CD4-positive, CD25-positive, alpha-beta regulatory T cell (primary cell): Measurements from ENCODE around the gene KCNQ1. TPM values are rescaled to one million over a fixed set of nuclear protein-coding genes. Genes with fewer than 3 reads are reported as not detected.

ENCODE experiments used
- ATAC-seq, 2 donors: fragments of 150-1000 bp; cut with Tn5 transposase; one replicate each; pipeline ENCODE4 v1.10.0; 2021; ENCODE audit warnings: low read depth in 2 of 2, moderate number of reproducible peaks in 2 of 2, moderate library complexity in 1 of 2
- DNase-seq, 3 donors: peaks; one replicate each; pipeline versions ENCODE4 v3.0.0 to v3.0.0-alpha.2; 2012 to 2022; ENCODE audit warnings: mixed read lengths in 1 of 3
- H3K27ac ChIP-seq: one replicate; pipeline ENCODE4 v1.7.0; 2013; ENCODE audit warnings: mild to moderate bottlenecking, low read length; ENCODE audit not compliant: insufficient read depth, poor library complexity, severe bottlenecking
- H3K27me3 ChIP-seq: one replicate; pipeline ENCODE4 v1.7.0; 2013; ENCODE audit warnings: low read length; ENCODE audit not compliant: control insufficient read depth, insufficient read depth
- H3K36me3 ChIP-seq: one replicate; pipeline ENCODE4 v1.7.0; 2013; ENCODE audit warnings: mild to moderate bottlenecking, low read length, moderate library complexity; ENCODE audit not compliant: control insufficient read depth, insufficient read depth
- H3K4me1 ChIP-seq: 2 replicates; pipeline ENCODE4 v1.7.0; 2013; ENCODE audit warnings: mild to moderate bottlenecking, low read length; ENCODE audit not compliant: insufficient read depth, control insufficient read depth, poor library complexity, severe bottlenecking
- H3K4me3 ChIP-seq: one replicate; pipeline ENCODE4 v1.7.0; 2013; ENCODE audit warnings: low read depth, mild to moderate bottlenecking, low read length, moderate library complexity
- H3K9me3 ChIP-seq, 2 experiments: 1 replicate in 1 of 2; 2 replicates in 1 of 2; pipeline ENCODE4 v1.7.0; 2013; ENCODE audit warnings: low read length in 2 of 2, mild to moderate bottlenecking in 1 of 2, moderate library complexity in 1 of 2; ENCODE audit not compliant: control insufficient read depth in 2 of 2
- H3K27ac Mint-ChIP-seq, 3 donors: one replicate each; pipeline ENCODE4 v1.8.0; 2020 to 2022; ENCODE audit warnings: mild to moderate bottlenecking in 3 of 3, mixed read lengths in 3 of 3, moderate library complexity in 2 of 3
- H3K27me3 Mint-ChIP-seq: one replicate; pipeline ENCODE4 v1.8.0; 2022; ENCODE audit warnings: mild to moderate bottlenecking, mixed read lengths
- H3K36me3 Mint-ChIP-seq: one replicate; pipeline ENCODE4 v1.8.0; 2020; ENCODE audit warnings: mixed read lengths
- H3K4me1 Mint-ChIP-seq, 4 donors: one replicate each; pipeline ENCODE4 v1.8.0; 2020 to 2022; ENCODE audit warnings: mixed read lengths in 4 of 4, mild to moderate bottlenecking in 1 of 4
- H3K4me3 Mint-ChIP-seq, 4 donors: one replicate each; pipeline ENCODE4 v1.8.0; 2020 to 2022; ENCODE audit warnings: mild to moderate bottlenecking in 4 of 4, mixed read lengths in 4 of 4, moderate library complexity in 3 of 4
- H3K9me3 Mint-ChIP-seq, 7 donors: one replicate each; pipeline ENCODE4 v1.8.0; 2020 to 2022; ENCODE audit warnings: mixed read lengths in 7 of 7, mild to moderate bottlenecking in 3 of 7, moderate library complexity in 2 of 7
- polyA plus RNA-seq, 4 donors: library from polyadenylated mRNA; unstranded; fragments of 300-500 nt; fragmentation: Illumina TruSeq; gene quantifications; one replicate each; pipeline ENCODE4 v1.2.3, GENCODE V29; 2021
- total RNA-seq: library from RNA; stranded (reverse); gene quantifications from one replicate; pipeline ENCODE4 v1.2.3, GENCODE V29; 2022

Gene KCNQ1
- total and polyA plus RNA-seq, 5 donors from 2014 or later, result 5.5 to 13.4 (median 6.8) TPM

DNA sequence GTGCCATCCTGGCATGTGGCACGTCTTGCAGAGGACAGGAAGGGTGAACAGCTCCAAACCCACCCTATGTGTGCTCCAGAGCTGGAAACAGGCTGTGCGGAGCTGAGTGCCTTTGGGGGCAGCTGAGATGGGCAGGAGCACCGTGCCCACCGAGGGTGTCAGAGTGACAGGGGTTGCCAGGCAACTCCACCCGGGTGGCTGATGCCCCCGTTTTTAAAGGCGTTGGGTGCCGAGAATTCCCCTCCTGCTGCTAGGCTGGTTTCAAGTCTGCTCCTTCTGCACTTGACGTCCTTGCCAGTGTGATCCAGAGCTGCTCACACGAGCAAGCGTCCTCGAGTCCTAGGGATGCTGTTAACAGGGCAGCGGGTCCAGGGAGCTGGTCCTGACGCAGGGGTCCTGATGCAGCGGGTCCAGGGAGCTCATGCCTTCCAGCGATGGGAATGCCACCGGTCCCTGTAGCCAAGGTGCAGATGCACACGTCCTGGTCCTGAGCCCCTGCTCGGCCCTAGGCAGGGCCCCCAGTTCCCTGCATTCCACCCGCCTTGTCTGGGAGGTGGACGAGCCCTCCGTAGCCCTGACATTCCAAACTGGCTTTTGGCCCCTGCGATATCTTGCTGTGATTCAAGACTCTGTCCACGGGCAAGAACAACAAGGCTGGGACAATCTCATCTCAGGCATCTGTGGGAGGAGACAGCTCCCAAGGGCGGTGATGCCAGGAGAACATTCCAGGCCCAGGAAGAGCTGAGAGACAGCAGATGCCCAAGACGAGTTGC lies 4.9 kb downstream of the KCNQ1 start:
- Histone ChIP-seq H3K9me3 (no peaks in the 10 kb centered on the region), H3K27ac (no peak overlapping the region), H3K27me3 (no peaks in the 10 kb centered on the region), H3K4me1 (peaks cover 32% of the 10 kb centered on the region), H3K36me3 (no peaks in the 10 kb centered on the region), H3K4me3 (no peak overlapping the region)
- no peak overlapping the region for H3K4me3 Mint-ChIP-seq
- H3K27ac Mint-ChIP-seq, result no peak overlapping the region
- H3K27me3 Mint-ChIP-seq, result no peaks in the 10 kb centered on the region
- peaks cover 0 to 33% (median 11%) of the 10 kb centered on the region in 4 donors for H3K4me1 Mint-ChIP-seq
- no peak for DNase-seq
- H3K9me3 Mint-ChIP-seq, result no peaks in the 10 kb centered on the region
- H3K36me3 Mint-ChIP-seq, result peaks cover 7% of the 10 kb centered on the region
- ATAC-seq, result no peak

DNA sequence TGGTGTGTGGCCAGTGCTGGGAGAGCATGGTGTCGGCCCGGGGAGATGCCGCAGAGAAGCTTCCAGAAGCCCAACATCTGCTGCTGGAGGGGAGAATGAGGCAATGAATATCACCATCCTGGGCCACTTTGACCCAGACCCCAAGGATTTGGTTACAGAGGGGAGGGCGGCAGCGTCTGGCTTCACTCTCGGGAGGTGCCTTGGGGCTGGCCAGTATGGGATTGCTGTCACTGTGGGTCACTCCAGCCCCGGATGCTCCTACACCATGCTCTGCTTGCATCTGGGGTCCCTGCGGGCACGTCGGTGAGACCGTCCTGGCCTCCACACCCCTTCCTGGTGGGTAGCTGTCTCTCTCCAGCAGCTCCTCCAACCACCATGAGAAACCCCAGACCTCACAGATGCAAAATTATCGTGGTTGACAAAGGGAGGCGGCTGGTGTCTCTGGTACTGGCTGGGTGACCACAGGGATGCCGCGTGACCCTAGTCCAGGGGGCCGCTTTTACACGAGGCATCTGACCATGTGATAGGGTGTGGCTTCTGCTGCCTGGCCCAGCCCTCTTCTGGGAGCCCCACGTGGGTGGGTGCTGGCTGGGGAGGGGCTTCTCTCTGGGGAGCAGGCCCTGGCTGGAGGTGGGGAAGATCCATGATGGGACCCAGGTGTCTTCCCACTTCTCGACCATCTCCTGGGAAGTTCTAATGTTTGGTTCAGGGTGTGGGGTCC lies 5.7 kb downstream of the KCNQ1 start:
- H3K27ac Mint-ChIP-seq, result no peak overlapping the region
- no peak for ATAC-seq
- no peak for DNase-seq

GRCh38 chr11:2451336-2451735 lies 6.5 kb downstream of the KCNQ1 start:
- Mint-ChIP-seq H3K9me3 (no peaks in the 10 kb centered on the region), H3K27me3 (no peaks in the 10 kb centered on the region), H3K4me3 (no peak overlapping the region), H3K36me3 (peaks cover 11% of the 10 kb centered on the region), H3K4me1 (peaks cover 0 to 24% (median 13%) of the 10 kb centered on the region in 4 donors), H3K27ac (no peak overlapping the region)
- DNase-seq, result no peak
- no peaks in the 10 kb centered on the region for H3K36me3 ChIP-seq
- ATAC-seq, result no peak
- peaks cover 23% of the 10 kb centered on the region for H3K4me1 ChIP-seq
- no peak overlapping the region for H3K27ac ChIP-seq
- H3K9me3 ChIP-seq, result no peaks in the 10 kb centered on the region
- no peaks in the 10 kb centered on the region for H3K27me3 ChIP-seq
- H3K4me3 ChIP-seq, result no peak overlapping the region

More for the DNA sequence above, 5.7 kb downstream of the KCNQ1 start:
- peaks cover 30% of the 10 kb centered on the region for H3K4me1 ChIP-seq
- Mint-ChIP-seq H3K4me1 (peaks cover 0 to 30% (median 13%) of the 10 kb centered on the region in 4 donors), H3K27me3 (no peaks in the 10 kb centered on the region), H3K4me3 (no peak overlapping the region), H3K36me3 (peaks cover 10% of the 10 kb centered on the region), H3K9me3 (no peaks in the 10 kb centered on the region)
- H3K9me3 ChIP-seq, result no peaks in the 10 kb centered on the region
- H3K36me3 ChIP-seq, result no peaks in the 10 kb centered on the region
- no peak overlapping the region for H3K27ac ChIP-seq
- no peak overlapping the region for H3K4me3 ChIP-seq
- no peaks in the 10 kb centered on the region for H3K27me3 ChIP-seq

DNA sequence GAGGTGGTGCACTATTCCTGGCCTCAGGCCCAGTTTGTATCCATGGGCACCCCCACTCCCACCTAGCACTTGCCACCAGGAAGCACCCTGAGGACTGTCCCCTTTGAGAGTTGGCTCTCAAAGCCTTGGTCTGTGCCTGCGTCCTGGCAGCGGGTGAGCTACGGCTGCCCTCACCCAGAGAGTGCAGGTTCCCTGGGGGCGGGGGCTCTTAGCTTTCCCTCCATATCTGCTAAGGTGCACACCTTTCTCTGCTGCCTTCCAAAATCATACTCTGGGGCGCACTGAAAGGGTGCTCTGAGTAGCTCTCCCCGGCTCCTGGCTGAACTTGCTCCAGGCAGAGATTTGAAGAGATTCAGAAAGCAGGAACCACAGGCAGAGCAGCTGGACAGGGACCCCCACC lies 7.1 kb downstream of the KCNQ1 start:
- Mint-ChIP-seq H3K27me3 (peaks cover 3% of the 10 kb centered on the region), H3K36me3 (peaks cover 11% of the 10 kb centered on the region), H3K27ac (no peak overlapping the region), H3K4me1 (peaks cover 0 to 20% (median 11%) of the 10 kb centered on the region in 4 donors), H3K4me3 (no peak overlapping the region), H3K9me3 (no peaks in the 10 kb centered on the region)
- Histone ChIP-seq H3K27me3 (no peaks in the 10 kb centered on the region), H3K9me3 (no peaks in the 10 kb centered on the region), H3K27ac (no peak overlapping the region), H3K4me1 (peaks cover 17% of the 10 kb centered on the region), H3K36me3 (no peaks in the 10 kb centered on the region), H3K4me3 (no peak overlapping the region)
- ATAC-seq, result no peak
- DNase-seq, result no peak

DNA sequence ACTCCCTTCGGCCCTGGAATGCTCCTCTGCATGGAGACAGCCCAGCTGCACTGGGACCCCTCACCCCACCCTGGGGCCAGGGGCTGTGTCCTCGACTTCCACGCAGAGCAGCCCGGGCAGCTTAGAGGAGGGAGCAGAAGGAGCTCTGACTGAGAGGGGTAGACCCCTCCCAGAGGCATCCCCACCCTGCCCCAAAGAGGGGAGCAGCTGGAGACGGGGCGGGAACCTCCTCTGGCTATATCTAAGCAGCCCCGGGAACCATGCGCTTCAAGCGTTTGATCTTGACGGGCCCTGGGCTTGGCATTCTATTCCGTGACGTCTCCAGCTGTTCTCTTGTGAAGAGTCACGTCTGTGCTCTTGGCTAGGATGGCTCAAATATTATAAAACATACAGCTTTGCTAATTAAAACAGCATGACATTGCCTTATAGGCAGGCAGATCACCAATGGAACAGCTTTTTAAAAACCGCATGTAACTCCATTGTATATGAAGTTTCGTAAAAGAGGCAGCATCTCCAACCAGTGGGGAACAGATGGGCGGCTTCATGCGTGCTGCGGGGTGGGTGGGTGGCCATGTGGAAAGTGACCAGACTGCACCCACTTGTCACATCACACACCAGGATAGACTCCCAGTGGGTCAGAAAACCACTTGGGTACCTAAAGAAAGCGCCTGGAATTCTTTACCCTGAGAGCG lies 7.7 kb downstream of the KCNQ1 start:
- ATAC-seq (no peak), DNase-seq (no peak)

DNA sequence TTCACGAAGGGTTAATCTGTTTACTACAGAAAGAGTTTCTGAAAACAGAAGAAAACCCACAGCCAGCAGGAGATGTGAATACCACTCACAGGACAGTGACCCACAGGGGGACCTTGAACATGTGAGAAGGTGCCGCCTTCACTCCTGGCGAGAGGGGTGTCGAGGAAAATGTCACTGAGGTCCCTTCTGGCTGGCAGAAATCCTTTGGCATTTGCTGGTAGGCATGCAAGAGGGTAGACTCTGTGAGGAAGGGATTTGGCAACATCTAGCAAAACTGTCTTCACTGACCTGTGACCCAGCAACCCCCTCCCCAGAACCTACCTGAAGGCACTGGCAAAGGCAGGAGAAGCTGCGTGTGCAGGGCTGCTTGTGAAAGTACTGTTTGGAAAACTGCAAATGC lies 8.6 kb downstream of the KCNQ1 start:
- peaks cover 0 to 12% (median 3%) of the 10 kb centered on the region in 4 donors for H3K4me1 Mint-ChIP-seq
- no peak overlapping the region for H3K4me3 Mint-ChIP-seq
- H3K27ac Mint-ChIP-seq, result no peak overlapping the region

More for the DNA sequence above, 7.7 kb downstream of the KCNQ1 start:
- Mint-ChIP-seq H3K36me3 (peaks cover 11% of the 10 kb centered on the region), H3K4me3 (no peak overlapping the region), H3K27me3 (peaks cover 6% of the 10 kb centered on the region), H3K9me3 (no peaks in the 10 kb centered on the region), H3K4me1 (peaks cover 0 to 15% (median 6%) of the 10 kb centered on the region in 4 donors), H3K27ac (no peak overlapping the region)
- Histone ChIP-seq H3K27me3 (no peaks in the 10 kb centered on the region), H3K36me3 (no peaks in the 10 kb centered on the region), H3K27ac (no peak overlapping the region), H3K9me3 (no peaks in the 10 kb centered on the region), H3K4me1 (peaks cover 11% of the 10 kb centered on the region), H3K4me3 (no peak overlapping the region)

DNA sequence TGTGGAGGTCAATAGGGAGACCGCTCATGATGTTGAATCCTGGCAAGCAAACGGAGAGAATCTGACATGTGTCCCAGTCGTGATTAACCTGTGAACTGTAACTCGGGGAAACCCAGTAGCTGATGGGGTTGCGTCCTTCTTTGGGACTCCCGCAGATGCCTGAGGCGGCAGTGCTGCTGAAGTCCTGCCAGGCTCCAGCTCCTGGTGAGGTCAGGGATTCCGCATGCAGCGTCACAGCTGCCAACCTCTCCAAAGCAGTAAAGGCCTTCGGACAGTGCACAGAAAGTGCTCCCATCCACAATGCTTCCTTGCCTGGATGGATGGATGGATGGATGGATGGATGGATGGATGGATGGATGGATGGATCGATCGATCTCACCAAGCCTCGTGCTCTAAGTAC lies 13.5 kb downstream of the KCNQ1 start:
- no peak overlapping the region for H3K4me3 Mint-ChIP-seq
- no peak overlapping the region for H3K27ac Mint-ChIP-seq
- no peak for DNase-seq
- no peak for ATAC-seq
- H3K36me3 Mint-ChIP-seq, result peaks cover 7% of the 10 kb centered on the region
- H3K4me1 Mint-ChIP-seq, result peaks cover 0 to 38% (median 8%) of the 10 kb centered on the region in 4 donors
- Histone ChIP-seq H3K4me1 (peaks cover 4% of the 10 kb centered on the region), H3K36me3 (no peaks in the 10 kb centered on the region), H3K4me3 (no peak overlapping the region), H3K9me3 (no peaks in the 10 kb centered on the region), H3K27ac (no peak overlapping the region), H3K27me3 (no peaks in the 10 kb centered on the region)
- H3K27me3 Mint-ChIP-seq, result peaks cover 6% of the 10 kb centered on the region
- H3K9me3 Mint-ChIP-seq, result no peaks in the 10 kb centered on the region

More for the DNA sequence above, 8.6 kb downstream of the KCNQ1 start:
- H3K4me1 ChIP-seq, result peaks cover 2% of the 10 kb centered on the region
- no peaks in the 10 kb centered on the region for H3K36me3 ChIP-seq
- no peaks in the 10 kb centered on the region for H3K27me3 ChIP-seq
- H3K9me3 Mint-ChIP-seq, result no peaks in the 10 kb centered on the region
- no peak overlapping the region for H3K4me3 ChIP-seq
- no peak for ATAC-seq
- no peak overlapping the region for H3K27ac ChIP-seq
- no peaks in the 10 kb centered on the region for H3K9me3 ChIP-seq
- H3K36me3 Mint-ChIP-seq, result peaks cover 11% of the 10 kb centered on the region
- no peak for DNase-seq
- H3K27me3 Mint-ChIP-seq, result peaks cover 6% of the 10 kb centered on the region
